Parathyroid adenoma (tissue), 2 donors: Measurements from ENCODE around the gene USP8.

Experiments used
- H2AFZ ChIP-seq: fragments of 300-600 bp; sonication (generic); one replicate; pipeline ENCODE4 v1.7.0; 2017; ENCODE audit warnings: antibody characterized with exemption, mild to moderate bottlenecking
- H3K27ac ChIP-seq: fragments of 300-600 bp; sonication (generic); one replicate; pipeline ENCODE4 v1.7.0; 2017
- H3K27me3 ChIP-seq: fragments of 300-600 bp; sonication (generic); one replicate; pipeline ENCODE4 v1.7.0; 2017; ENCODE audit warnings: low read length; ENCODE audit not compliant: control insufficient read depth, insufficient read depth
- H3K36me3 ChIP-seq: fragments of 300-600 bp; sonication (generic); one replicate; pipeline ENCODE4 v1.7.0; 2017; ENCODE audit warnings: low read length; ENCODE audit not compliant: control insufficient read depth, insufficient read depth
- H3K4me1 ChIP-seq: fragments of 300-600 bp; sonication (generic); one replicate; pipeline ENCODE4 v1.7.0; 2017; ENCODE audit warnings: control low read depth
- H3K4me2 ChIP-seq: fragments of 300-600 bp; sonication (generic); one replicate; pipeline ENCODE4 v1.7.0; 2017; ENCODE audit warnings: low read length
- H3K4me3 ChIP-seq: fragments of 300-600 bp; sonication (generic); one replicate; pipeline ENCODE4 v1.7.0; 2017; ENCODE audit warnings: low read depth, low read length
- H3K79me2 ChIP-seq: fragments of 300-600 bp; sonication (generic); one replicate; pipeline ENCODE4 v1.7.0; 2017; ENCODE audit warnings: control low read depth
- H3K9ac ChIP-seq: fragments of 300-600 bp; sonication (generic); one replicate; pipeline ENCODE4 v1.7.0; 2017; ENCODE audit warnings: mild to moderate bottlenecking
- H3K9me3 ChIP-seq: fragments of 300-600 bp; sonication (generic); one replicate; pipeline ENCODE4 v1.7.0; 2017; ENCODE audit warnings: low read length; ENCODE audit not compliant: control insufficient read depth
- CTCF ChIP-seq: fragments of 300-600 bp; sonication (generic); IDR thresholded peaks from one replicate; pipeline ENCODE4 v1.7.0; 2017; ENCODE audit warnings: antibody characterized with exemption, mild to moderate bottlenecking
- donor health status: primary hyperparathyroidism.

Gene USP8

GRCh38 chr15:50440932-50441331, 16.7 kb downstream of the USP8 start:
- no peak overlapping the region for H3K9ac ChIP-seq
- H3K27me3 ChIP-seq: no peaks in the 10 kb centered on the region
- no peak overlapping the region for H3K27ac ChIP-seq
- H2AFZ ChIP-seq: no peak overlapping the region
- H3K36me3 ChIP-seq: no peaks in the 10 kb centered on the region
- TF ChIP-seq CTCF: no peak
- no peak overlapping the region for H3K4me3 ChIP-seq
- H3K79me2 ChIP-seq: peaks cover 12% of the 10 kb centered on the region
- no peaks in the 10 kb centered on the region for H3K9me3 ChIP-seq
- no peak overlapping the region for H3K4me2 ChIP-seq
- H3K4me1 ChIP-seq: no peaks in the 10 kb centered on the region

- H3K36me3 ChIP-seq: no peaks in the 10 kb centered on the region
These were observed 28.7 kb downstream of the USP8 start for GRCh38 chr15:50452927-50453326.

GRCh38 chr15:50458348-50459112, 34.3 kb downstream of the USP8 start:
- Histone ChIP-seq H3K79me2 (no peaks in the 10 kb centered on the region), H3K4me2 (no peak overlapping the region), H3K27me3 (no peaks in the 10 kb centered on the region), H3K4me3 (no peak overlapping the region), H3K36me3 (no peaks in the 10 kb centered on the region), H3K27ac (no peak overlapping the region), H3K4me1 (no peaks in the 10 kb centered on the region), H2AFZ (no peak overlapping the region), H3K9ac (no peak overlapping the region), H3K9me3 (no peaks in the 10 kb centered on the region)
- TF ChIP-seq CTCF: no peak

More at GRCh38 chr15:50452927-50453326, 28.7 kb downstream of the USP8 start:
- Histone ChIP-seq H2AFZ (no peak overlapping the region), H3K27ac (no peak overlapping the region), H3K9ac (no peak overlapping the region), H3K27me3 (no peaks in the 10 kb centered on the region), H3K4me1 (peaks cover 4% of the 10 kb centered on the region), H3K4me3 (no peak overlapping the region), H3K9me3 (no peaks in the 10 kb centered on the region), H3K79me2 (no peaks in the 10 kb centered on the region), H3K4me2 (no peak overlapping the region)
- TF ChIP-seq CTCF: no peak

- Histone ChIP-seq H3K36me3 (no peaks in the 10 kb centered on the region), H2AFZ (no peak overlapping the region), H3K27ac (no peak overlapping the region), H3K79me2 (no peaks in the 10 kb centered on the region), H3K4me1 (no peaks in the 10 kb centered on the region), H3K4me3 (no peak overlapping the region), H3K27me3 (no peaks in the 10 kb centered on the region), H3K9me3 (no peaks in the 10 kb centered on the region), H3K9ac (no peak overlapping the region), H3K4me2 (no peak overlapping the region)
- no peak for TF ChIP-seq CTCF
These were observed 39.5 kb downstream of the USP8 start for GRCh38 chr15:50463423-50464358.
